ENCODE results near the gene ZNHIT6.
"Not testable (repeated sequence)": the region's sequence is repeated elsewhere in the genome, so short reads cannot be mapped to it uniquely, and the experiment has no call there.

ZNHIT6 gene

DNA sequence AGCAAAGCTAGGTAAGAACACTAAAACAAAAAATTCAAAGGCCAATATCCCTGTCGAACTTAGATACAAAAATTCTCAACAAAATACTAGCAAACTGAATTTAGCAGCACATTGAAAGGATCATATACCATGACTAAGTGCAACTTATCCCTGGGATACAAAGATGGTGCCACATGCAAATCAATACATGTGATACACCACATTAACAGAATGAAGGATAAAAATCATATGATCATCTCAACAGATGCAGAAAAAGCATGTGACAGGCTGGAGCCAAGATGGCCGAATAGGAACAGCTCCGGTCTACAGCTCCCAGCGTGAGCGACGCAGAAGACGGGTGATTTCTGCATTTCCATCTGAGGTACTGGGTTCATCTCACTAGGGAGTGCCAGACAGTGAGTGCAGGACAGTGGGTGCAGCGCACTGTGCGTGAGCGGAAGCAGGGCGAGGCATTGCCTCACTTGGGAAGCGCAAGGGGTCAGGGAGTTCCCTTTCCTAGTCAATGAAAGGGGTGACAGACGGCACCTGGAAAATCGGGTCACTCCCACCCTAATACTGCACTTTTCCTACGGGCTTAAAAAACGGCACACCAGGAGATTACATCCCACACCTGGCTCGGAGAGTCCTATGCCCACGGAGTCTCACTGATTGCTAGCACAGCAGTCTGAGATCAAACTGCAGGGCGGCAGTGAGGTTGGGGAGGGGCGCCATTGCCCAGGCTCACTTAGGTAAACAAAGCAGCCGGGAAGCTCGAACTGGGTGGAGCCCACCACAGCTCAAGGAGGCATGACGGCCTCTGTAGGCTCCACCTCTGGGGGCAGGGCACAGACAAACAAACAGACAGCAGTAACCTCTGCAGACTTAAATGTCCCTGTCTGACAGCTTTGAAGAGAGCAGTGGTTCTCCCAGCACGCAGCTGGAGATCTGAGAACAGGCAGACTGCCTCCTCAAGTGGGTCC, 66.4 kb downstream of the ZNHIT6 start:
- H3K4me3 ChIP-seq (ENCODE audit: low read length); H3K23ac ChIP-seq (ENCODE audit: low read length); H3K79me1 ChIP-seq (ENCODE audit: low read length); H3K9ac ChIP-seq (ENCODE audit: low read length); H2BK15ac ChIP-seq (replicated peaks; ENCODE audit: low read depth); H2AK5ac ChIP-seq (ENCODE audit: low read length); H3K4ac ChIP-seq (ENCODE audit: low read depth, low read length); H2BK5ac ChIP-seq (ENCODE audit: low read length); H3K79me2 ChIP-seq (ENCODE audit: control insufficient read depth, insufficient read depth, low read length); H3K4me1 ChIP-seq (ENCODE audit: control insufficient read depth, low read depth, low read length); H3K27ac ChIP-seq (ENCODE audit: low read depth, low read length); H3K27me3 ChIP-seq (ENCODE audit: insufficient read depth, low read length, poor library complexity); H3K4me2 ChIP-seq (ENCODE audit: low read length); H3K36me3 ChIP-seq (ENCODE audit: control insufficient read depth, insufficient read depth, low read length); H4K5ac ChIP-seq (ENCODE audit: low read length); H3K18ac ChIP-seq (ENCODE audit: low read length); H4K8ac ChIP-seq (ENCODE audit: low read depth, low read length); H2BK120ac ChIP-seq (ENCODE audit: low read depth, low read length); H3K56ac ChIP-seq (ENCODE audit: low read length): not testable (repeated sequence)
- DNase-seq: peak; percentile 56
- no CpG with 5 or more reads among the region's 24 CpGs for WGBS (ENCODE audit: extremely low coverage, insufficient coverage, low lambda C conversion rate)

- H3K4me3 ChIP-seq (ENCODE audit: low read length); H3K56ac ChIP-seq (ENCODE audit: low read length); H3K4me2 ChIP-seq (ENCODE audit: low read length); H3K4me1 ChIP-seq (ENCODE audit: control insufficient read depth, low read depth, low read length); H3K27me3 ChIP-seq (ENCODE audit: insufficient read depth, low read length, poor library complexity); H2BK120ac ChIP-seq (ENCODE audit: low read depth, low read length); DNase-seq; H2BK5ac ChIP-seq (ENCODE audit: low read length); H3K4ac ChIP-seq (ENCODE audit: low read depth, low read length); H3K18ac ChIP-seq (ENCODE audit: low read length); H3K79me1 ChIP-seq (ENCODE audit: low read length); H2AK5ac ChIP-seq (ENCODE audit: low read length); H4K5ac ChIP-seq (ENCODE audit: low read length); H3K36me3 ChIP-seq (ENCODE audit: control insufficient read depth, insufficient read depth, low read length); H3K23ac ChIP-seq (ENCODE audit: low read length); H4K8ac ChIP-seq (ENCODE audit: low read depth, low read length); H3K27ac ChIP-seq (ENCODE audit: low read depth, low read length); H3K9ac ChIP-seq (ENCODE audit: low read length); H2BK15ac ChIP-seq (replicated peaks; ENCODE audit: low read depth); H3K79me2 ChIP-seq (ENCODE audit: control insufficient read depth, insufficient read depth, low read length): not testable (repeated sequence)
- no CpG with 5 or more reads among the region's 7 CpGs for WGBS (ENCODE audit: extremely low coverage, insufficient coverage, low lambda C conversion rate)
Measured at GRCh38 chr1:85639920-85640319, 68.3 kb downstream of the ZNHIT6 start.

DNA sequence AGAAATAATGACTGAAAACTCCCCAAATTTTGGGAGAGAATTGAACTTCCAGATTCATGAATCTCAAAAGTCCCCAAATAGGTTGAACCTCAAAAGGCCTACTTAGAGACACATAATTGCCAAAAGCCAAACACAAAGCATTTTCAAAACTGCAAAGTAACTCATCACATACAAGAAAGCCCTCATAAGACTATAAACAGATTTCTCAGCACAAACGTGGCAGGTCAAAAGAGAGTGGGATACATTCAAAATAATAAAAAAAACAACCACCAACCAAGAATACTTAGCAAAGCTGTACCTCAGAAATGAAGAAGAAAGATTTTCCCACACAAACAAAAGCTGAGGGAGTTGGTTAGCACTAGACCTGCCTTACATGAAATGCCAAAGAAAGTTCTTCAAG, 69.8 kb downstream of the ZNHIT6 start:
- no peak overlapping the region for H3K56ac ChIP-seq (ENCODE audit: low read length)
- WGBS (ENCODE audit: extremely low coverage, insufficient coverage, low lambda C conversion rate): no CpG with 5 or more reads among the region's 1 CpG
- no peak overlapping the region for H2BK5ac ChIP-seq (ENCODE audit: low read length)

DNA sequence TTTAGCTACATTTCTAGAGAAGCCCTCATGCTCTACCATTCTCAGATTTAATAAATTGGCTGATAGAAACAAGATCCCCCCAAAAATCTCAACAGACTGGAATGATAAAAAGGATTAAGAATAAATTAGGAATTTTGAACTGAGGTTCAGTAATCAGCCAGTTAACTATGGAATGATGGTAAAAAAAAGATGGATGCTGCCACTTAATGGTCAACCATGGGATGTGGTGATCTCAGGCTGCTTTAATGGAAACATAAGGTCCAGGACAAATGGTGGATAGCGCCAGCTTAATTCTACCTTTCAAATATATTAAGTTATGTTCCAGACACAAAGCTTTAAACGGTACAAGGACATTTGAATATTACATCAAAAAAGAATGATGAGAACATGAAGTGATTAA, 77.7 kb downstream of the ZNHIT6 start:
- Histone ChIP-seq H3K27me3 (ENCODE audit: insufficient read depth, low read length, poor library complexity) (no peaks in the 10 kb centered on the region), H2BK120ac (ENCODE audit: low read depth, low read length) (no peak overlapping the region), H3K79me2 (ENCODE audit: control insufficient read depth, insufficient read depth, low read length) (no peaks in the 10 kb centered on the region), H3K4me3 (ENCODE audit: low read length) (no peak overlapping the region), H2BK5ac (ENCODE audit: low read length) (no peak overlapping the region), H3K4me1 (ENCODE audit: control insufficient read depth, low read depth, low read length) (peaks cover 3% of the 10 kb centered on the region), H3K79me1 (ENCODE audit: low read length) (no peaks in the 10 kb centered on the region), H3K56ac (ENCODE audit: low read length) (no peak overlapping the region), H2BK15ac (replicated peaks; ENCODE audit: low read depth) (no peak overlapping the region), H3K4me2 (ENCODE audit: low read length) (no peak overlapping the region), H3K9ac (ENCODE audit: low read length) (no peak overlapping the region), H4K8ac (ENCODE audit: low read depth, low read length) (no peak overlapping the region), H3K27ac (ENCODE audit: low read depth, low read length) (no peak overlapping the region), H3K18ac (ENCODE audit: low read length) (no peak overlapping the region), H3K4ac (ENCODE audit: low read depth, low read length) (no peak overlapping the region), H2AK5ac (ENCODE audit: low read length) (no peak overlapping the region), H3K23ac (ENCODE audit: low read length) (no peak overlapping the region), H4K5ac (ENCODE audit: low read length) (no peak overlapping the region), H3K36me3 (ENCODE audit: control insufficient read depth, insufficient read depth, low read length) (no peaks in the 10 kb centered on the region)
- WGBS (ENCODE audit: extremely low coverage, insufficient coverage, low lambda C conversion rate): no CpG with 5 or more reads among the region's 2 CpGs
- no peak for DNase-seq

More for the DNA sequence above, 69.8 kb downstream of the ZNHIT6 start:
- no peak overlapping the region for H3K18ac ChIP-seq (ENCODE audit: low read length)
- no peak overlapping the region for H2AK5ac ChIP-seq (ENCODE audit: low read length)
- H3K27ac ChIP-seq (ENCODE audit: low read depth, low read length): no peak overlapping the region
- H3K23ac ChIP-seq (ENCODE audit: low read length): no peak overlapping the region
- H3K4ac ChIP-seq (ENCODE audit: low read depth, low read length): no peak overlapping the region
- DNase-seq: no peak
- H3K9ac ChIP-seq (ENCODE audit: low read length): no peak overlapping the region
- H3K4me2 ChIP-seq (ENCODE audit: low read length): no peak overlapping the region
- H4K8ac ChIP-seq (ENCODE audit: low read depth, low read length): no peak overlapping the region
- H4K5ac ChIP-seq (ENCODE audit: low read length): no peak overlapping the region
- no peaks in the 10 kb centered on the region for H3K27me3 ChIP-seq (ENCODE audit: insufficient read depth, low read length, poor library complexity)
- H3K79me1 ChIP-seq (ENCODE audit: low read length): peaks cover 2% of the 10 kb centered on the region
- no peaks in the 10 kb centered on the region for H3K4me1 ChIP-seq (ENCODE audit: control insufficient read depth, low read depth, low read length)
- no peak overlapping the region for H3K4me3 ChIP-seq (ENCODE audit: low read length)
- H3K36me3 ChIP-seq (ENCODE audit: control insufficient read depth, insufficient read depth, low read length): peaks cover 2% of the 10 kb centered on the region
- H3K79me2 ChIP-seq (ENCODE audit: control insufficient read depth, insufficient read depth, low read length): no peaks in the 10 kb centered on the region
- H2BK120ac ChIP-seq (ENCODE audit: low read depth, low read length): no peak overlapping the region
- H2BK15ac ChIP-seq (replicated peaks; ENCODE audit: low read depth): no peak overlapping the region

DNA sequence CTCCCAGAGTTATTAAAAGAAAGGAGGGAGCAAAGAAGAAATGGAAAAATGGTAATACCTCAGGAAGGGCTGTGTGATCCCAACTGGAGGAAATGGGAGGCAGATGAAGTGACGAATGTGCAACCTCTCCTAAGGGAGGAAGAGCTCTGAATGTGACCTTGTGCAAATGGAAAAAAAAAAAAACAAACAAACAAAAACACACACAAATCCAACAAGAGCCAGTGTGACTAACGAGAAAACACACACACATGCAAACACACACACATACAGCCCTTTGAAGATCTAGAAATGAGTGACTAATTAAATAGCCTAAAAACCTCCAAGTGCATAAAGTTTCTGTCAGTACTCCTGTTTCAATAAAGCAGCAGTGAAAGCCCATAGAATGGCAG, 78.7 kb downstream of the ZNHIT6 start:
- Histone ChIP-seq H2AK5ac (ENCODE audit: low read length) (no peak overlapping the region), H3K23ac (ENCODE audit: low read length) (no peak overlapping the region), H3K27ac (ENCODE audit: low read depth, low read length) (no peak overlapping the region), H2BK120ac (ENCODE audit: low read depth, low read length) (no peak overlapping the region), H2BK5ac (ENCODE audit: low read length) (no peak overlapping the region), H3K79me1 (ENCODE audit: low read length) (no peaks in the 10 kb centered on the region), H3K4me3 (ENCODE audit: low read length) (no peak overlapping the region), H2BK15ac (replicated peaks; ENCODE audit: low read depth) (no peak overlapping the region), H3K4me2 (ENCODE audit: low read length) (no peak overlapping the region), H3K56ac (ENCODE audit: low read length) (no peak overlapping the region), H3K27me3 (ENCODE audit: insufficient read depth, low read length, poor library complexity) (no peaks in the 10 kb centered on the region), H3K79me2 (ENCODE audit: control insufficient read depth, insufficient read depth, low read length) (no peaks in the 10 kb centered on the region), H3K18ac (ENCODE audit: low read length) (no peak overlapping the region), H3K36me3 (ENCODE audit: control insufficient read depth, insufficient read depth, low read length) (no peaks in the 10 kb centered on the region), H4K8ac (ENCODE audit: low read depth, low read length) (no peak overlapping the region), H3K9ac (ENCODE audit: low read length) (no peak overlapping the region), H3K4ac (ENCODE audit: low read depth, low read length) (no peak overlapping the region), H3K4me1 (ENCODE audit: control insufficient read depth, low read depth, low read length) (peaks cover 3% of the 10 kb centered on the region), H4K5ac (ENCODE audit: low read length) (no peak overlapping the region)
- WGBS (ENCODE audit: extremely low coverage, insufficient coverage, low lambda C conversion rate): no CpG with 5 or more reads among the region's 2 CpGs
- no peak for DNase-seq

All from mesendoderm (in vitro differentiated cells).